Activated naive CD8-positive, alpha-beta T cell (primary cell): ENCODE measurements around the gene POU3F3.

Source experiments
- H3K27ac Mint-ChIP-seq: one replicate; pipeline ENCODE4 v1.8.0; 2021; ENCODE audit warnings: mixed read lengths
- H3K27me3 Mint-ChIP-seq: one replicate; pipeline ENCODE4 v1.8.0; 2021; ENCODE audit warnings: mixed read lengths
- H3K36me3 Mint-ChIP-seq: one replicate; pipeline ENCODE4 v1.8.0; 2021; ENCODE audit warnings: mixed read lengths
- H3K4me1 Mint-ChIP-seq: one replicate; pipeline ENCODE4 v1.8.0; 2021; ENCODE audit warnings: low read depth, mixed read lengths
- H3K4me3 Mint-ChIP-seq: one replicate; pipeline ENCODE4 v1.8.0; 2021; ENCODE audit warnings: mild to moderate bottlenecking, mixed read lengths
- H3K9me3 Mint-ChIP-seq: one replicate; pipeline ENCODE4 v1.8.0; 2021; ENCODE audit warnings: low read depth, mixed read lengths

The POU3F3 gene

DNA sequence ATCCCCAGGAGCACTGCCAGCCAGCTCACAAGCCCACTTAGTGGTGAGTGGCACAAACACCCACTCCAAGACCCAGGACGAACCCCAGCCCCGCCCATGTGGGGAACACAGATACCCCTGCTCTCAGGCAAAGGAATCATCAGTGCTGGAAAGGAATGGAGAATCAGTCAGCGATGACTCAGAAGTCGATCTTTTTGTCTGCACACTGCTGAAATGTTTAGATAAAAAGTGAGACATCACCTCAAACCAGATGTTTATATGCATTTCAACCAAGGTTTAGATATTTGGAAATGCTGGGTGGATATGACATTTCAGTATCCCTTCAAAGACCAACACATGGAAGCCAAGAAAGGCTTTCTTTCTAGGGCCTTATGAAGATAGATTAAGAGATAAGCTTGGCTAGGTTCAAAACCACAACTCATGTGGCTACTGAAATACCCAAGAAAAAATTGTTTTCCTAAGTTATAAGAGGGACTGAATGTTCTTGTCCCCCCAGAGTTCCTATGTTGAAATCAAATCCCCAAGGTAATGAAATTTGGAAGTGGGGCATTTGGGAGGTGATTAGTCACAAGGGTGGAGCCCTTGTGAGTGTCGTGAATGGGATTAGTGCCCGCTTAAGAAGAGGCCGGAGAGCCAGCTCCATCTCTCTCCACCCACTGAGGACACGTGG lies 43.7 kb downstream of the POU3F3 start:
- Mint-ChIP-seq H3K9me3 (no peaks in the 10 kb centered on the region), H3K27ac (no peak overlapping the region), H3K4me3 (no peak overlapping the region), H3K4me1 (no peaks in the 10 kb centered on the region), H3K27me3 (peaks cover 3% of the 10 kb centered on the region), H3K36me3 (no peaks in the 10 kb centered on the region)

DNA sequence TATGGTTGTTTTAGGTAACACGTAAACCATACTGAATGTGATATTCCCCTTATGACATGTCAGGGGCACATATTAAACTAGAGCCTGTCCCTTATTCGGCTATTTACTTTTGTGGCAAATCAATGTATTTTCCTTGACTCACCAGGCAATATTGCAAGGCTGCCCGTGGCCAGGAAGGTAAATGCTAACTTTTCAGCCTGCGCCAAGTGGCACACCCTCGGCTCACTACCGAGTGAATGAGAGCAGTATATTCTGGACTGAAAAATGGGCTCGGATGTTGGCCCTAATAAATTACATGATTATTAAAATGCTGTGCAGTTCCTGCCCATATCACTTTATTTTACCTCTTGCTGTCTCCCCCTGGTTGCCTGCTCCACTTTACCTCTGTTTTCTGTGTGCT lies 46.7 kb downstream of the POU3F3 start:
- Mint-ChIP-seq H3K36me3 (no peaks in the 10 kb centered on the region), H3K9me3 (no peaks in the 10 kb centered on the region), H3K4me3 (no peak overlapping the region), H3K27me3 (no peaks in the 10 kb centered on the region), H3K4me1 (no peaks in the 10 kb centered on the region), H3K27ac (no peak overlapping the region)

DNA sequence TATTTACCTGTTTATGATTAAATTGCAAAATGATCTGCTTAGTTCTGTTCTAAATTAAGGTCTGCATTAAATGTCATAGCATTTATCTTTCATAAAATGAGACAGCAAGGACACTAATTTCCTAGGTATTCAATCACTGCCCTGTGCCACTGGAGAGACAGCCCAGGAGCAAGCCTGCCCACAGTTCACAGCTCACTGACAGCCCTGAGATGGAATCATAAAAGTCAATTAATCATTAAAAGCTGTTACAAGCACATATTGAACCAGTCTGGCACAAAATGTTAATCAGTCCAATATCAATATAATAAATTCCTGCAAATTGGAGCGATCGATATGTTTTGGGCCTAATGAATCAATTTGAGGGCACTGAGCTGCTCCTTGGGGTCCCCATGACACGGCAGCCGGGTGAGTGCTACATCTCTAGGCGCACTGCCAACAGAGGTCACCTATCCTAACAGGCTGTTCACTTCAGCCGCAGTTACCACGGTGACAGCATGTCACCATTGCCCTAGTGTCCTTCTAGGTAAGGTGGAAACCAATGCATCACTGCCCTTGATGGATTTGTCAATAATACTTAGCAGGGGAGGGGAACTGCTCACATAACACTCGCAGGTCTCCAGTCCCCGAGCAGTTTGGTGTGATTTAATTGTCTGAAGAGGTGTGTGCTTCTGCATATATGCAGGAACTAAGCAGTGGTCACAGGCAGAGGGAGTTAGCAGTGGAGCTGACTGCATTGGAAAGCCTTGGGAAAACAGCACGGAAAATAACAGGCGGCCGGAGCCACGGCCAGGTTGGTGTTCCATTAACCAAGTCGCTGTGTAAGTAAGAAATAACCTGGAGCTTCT lies 47.3 kb downstream of the POU3F3 start:
- no peaks in the 10 kb centered on the region for H3K36me3 Mint-ChIP-seq
- no peak overlapping the region for H3K27ac Mint-ChIP-seq
- H3K27me3 Mint-ChIP-seq = no peaks in the 10 kb centered on the region
- H3K4me1 Mint-ChIP-seq = no peaks in the 10 kb centered on the region
- no peak overlapping the region for H3K4me3 Mint-ChIP-seq
- H3K9me3 Mint-ChIP-seq = no peaks in the 10 kb centered on the region

DNA sequence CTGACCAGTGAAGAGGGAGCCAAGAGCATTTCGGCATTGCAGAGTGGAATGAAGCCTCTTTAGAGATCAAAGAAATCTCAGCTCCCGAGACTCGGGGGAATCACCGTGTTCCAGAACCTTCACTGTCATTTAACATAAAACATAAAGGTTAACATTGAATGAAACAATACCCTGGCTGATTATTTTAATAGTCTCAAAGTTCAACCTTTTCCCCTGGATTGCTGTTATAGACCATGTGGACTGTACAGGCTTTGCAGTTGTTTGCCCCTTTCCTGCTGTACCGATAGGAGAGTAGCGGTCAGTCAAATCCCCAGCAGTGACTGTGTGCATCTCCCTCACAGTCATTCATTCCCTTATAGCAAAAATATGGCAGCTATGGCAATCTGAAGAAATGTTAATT lies 48.4 kb downstream of the POU3F3 start:
- Mint-ChIP-seq H3K27me3 (no peaks in the 10 kb centered on the region), H3K36me3 (no peaks in the 10 kb centered on the region), H3K4me1 (no peaks in the 10 kb centered on the region), H3K9me3 (no peaks in the 10 kb centered on the region), H3K27ac (no peak overlapping the region), H3K4me3 (no peak overlapping the region)
